Astrocyte of the cerebellum (primary cell): ENCODE measurements around the gene GRAMD1B.
"Not testable (repeated sequence)": the region's sequence is repeated elsewhere in the genome, so short reads cannot be mapped to it uniquely, and the experiment has no call there.

Experiments used
- DNase-seq: peaks from one replicate; pipeline ENCODE4 v3.0.0-alpha.2; 2011; ENCODE audit warnings: low read depth
- H3K4me3 ChIP-seq: 2 replicates; pipeline ENCODE4 v1.5.1; 2011; ENCODE audit warnings: mild to moderate bottlenecking, low read depth, low read length, moderate library complexity
- in situ Hi-C: cut with HindIII; loops from 2 replicates; pipeline ENCODE4 v1.10.0; 2017; ENCODE audit warnings: low sequenced_read_pairs
- TF ChIP-seq, protein P1 (sequence below): IDR thresholded peaks from 2 replicates; pipeline ENCODE4 v1.5.1; 2012; ENCODE audit warnings: low read length, low read depth, moderate library complexity, mild to moderate bottlenecking; ENCODE audit errors: missing control alignments

GRAMD1B gene

DNA sequence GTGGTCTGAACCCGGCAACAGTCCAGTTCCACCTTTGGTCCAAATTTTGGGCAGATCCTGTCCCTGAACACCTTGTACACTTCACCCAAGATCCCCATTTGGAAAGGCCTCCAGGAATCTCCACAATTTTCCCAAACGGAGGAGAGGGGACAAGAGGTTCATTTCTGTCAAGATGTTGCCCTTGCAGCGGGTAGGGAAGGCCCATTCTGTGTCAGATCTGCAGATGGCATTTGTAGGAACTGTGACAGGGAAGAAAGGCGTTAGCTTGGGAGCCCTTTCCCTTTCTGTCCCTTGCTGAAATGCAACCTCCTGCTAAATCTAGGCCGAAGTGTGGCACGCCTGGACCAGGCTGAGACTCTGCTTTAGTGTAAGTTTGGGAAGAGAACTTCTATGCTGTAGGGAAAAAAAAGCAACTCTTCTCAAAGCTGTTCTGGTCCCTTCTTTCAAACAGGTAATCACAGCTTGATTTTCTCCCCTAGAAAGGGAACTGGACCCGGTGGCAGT lies 138.3 kb downstream of the GRAMD1B start:
- DNase-seq, result no peak
- in situ Hi-C loops, result no loop called here
- no peak overlapping the region for H3K4me3 ChIP-seq
- TF ChIP-seq, protein P1, sequence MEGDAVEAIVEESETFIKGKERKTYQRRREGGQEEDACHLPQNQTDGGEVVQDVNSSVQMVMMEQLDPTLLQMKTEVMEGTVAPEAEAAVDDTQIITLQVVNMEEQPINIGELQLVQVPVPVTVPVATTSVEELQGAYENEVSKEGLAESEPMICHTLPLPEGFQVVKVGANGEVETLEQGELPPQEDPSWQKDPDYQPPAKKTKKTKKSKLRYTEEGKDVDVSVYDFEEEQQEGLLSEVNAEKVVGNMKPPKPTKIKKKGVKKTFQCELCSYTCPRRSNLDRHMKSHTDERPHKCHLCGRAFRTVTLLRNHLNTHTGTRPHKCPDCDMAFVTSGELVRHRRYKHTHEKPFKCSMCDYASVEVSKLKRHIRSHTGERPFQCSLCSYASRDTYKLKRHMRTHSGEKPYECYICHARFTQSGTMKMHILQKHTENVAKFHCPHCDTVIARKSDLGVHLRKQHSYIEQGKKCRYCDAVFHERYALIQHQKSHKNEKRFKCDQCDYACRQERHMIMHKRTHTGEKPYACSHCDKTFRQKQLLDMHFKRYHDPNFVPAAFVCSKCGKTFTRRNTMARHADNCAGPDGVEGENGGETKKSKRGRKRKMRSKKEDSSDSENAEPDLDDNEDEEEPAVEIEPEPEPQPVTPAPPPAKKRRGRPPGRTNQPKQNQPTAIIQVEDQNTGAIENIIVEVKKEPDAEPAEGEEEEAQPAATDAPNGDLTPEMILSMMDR, result no peak

DNA sequence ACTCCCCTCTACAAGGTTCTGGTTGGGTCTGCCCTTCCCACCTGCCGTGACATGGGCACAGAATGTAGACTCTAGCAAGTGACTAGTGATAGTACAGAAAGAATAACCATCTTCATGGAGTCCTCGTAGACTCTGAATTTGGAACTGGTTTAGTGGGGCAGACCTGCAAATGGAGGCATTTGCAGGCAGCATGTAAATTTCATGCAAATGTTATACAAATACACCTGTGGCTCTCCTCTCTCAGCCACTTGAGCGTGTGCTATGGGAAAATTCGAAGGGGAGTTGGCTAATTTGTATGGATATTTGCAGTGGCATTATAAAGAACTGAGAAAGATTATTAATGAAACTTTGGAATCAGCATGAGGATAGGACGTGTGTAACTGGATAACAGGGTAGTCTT lies 139.3 kb downstream of the GRAMD1B start:
- in situ Hi-C loops, result no loop called here
- no peak for DNase-seq
- TF ChIP-seq, protein P1, result no peak
- H3K4me3 ChIP-seq, result no peak overlapping the region

DNA sequence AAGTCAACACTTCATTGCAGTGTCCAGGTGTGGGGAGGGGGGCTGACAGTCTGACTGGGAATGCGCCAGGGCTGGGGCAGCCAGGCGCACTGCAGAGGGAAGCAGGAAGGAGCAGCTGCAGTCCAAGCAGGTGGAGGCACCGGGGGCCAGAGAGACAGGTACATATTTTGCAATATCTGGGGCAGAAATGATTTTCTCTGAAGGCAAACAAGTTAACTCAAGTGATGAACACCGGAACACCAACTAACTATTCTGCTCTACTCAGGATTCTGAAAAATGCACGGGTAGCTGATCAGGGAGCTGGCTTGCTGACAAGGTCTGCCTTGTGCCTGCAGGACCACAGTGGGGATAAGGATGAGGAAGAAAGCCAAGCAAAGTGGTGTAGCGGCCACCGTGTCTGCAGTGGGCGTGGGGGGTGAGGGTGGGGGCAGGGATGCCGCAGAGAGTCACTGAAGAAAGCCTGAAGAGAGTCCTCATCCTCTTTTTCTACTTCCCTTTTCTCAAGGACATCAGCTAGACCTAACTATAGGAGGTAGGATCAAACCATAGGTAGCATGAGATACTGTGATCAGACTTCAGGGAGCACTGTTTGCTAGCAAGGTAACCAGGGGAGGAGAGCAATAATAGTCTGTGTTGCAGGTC lies 141.0 kb downstream of the GRAMD1B start:
- TF ChIP-seq, protein P1, result no peak
- no peak overlapping the region for H3K4me3 ChIP-seq
- no peak for DNase-seq
- in situ Hi-C loops, result no loop called here

DNA sequence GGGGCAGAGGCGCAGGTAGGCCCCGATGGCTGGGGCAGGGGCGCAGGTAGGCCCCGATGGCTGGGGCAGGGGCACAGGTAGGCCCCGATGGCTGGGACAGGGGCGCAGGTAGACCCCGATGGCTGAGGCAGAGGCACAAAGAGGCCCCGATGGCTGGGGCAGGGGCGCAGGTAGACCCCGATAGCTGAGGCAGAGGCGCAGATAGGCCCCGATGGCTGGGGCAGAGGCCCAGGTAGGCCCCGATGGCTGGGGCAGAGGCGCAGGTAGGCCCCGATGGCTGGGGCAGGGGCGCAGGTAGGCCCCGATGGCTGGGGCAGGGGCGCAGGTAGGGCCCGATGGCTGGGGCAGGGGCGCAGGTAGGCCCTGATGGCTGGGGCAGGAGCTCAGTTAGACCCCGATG lies 142.7 kb downstream of the GRAMD1B start:
- DNase-seq, in situ Hi-C loops, H3K4me3 ChIP-seq: not testable (repeated sequence)

DNA sequence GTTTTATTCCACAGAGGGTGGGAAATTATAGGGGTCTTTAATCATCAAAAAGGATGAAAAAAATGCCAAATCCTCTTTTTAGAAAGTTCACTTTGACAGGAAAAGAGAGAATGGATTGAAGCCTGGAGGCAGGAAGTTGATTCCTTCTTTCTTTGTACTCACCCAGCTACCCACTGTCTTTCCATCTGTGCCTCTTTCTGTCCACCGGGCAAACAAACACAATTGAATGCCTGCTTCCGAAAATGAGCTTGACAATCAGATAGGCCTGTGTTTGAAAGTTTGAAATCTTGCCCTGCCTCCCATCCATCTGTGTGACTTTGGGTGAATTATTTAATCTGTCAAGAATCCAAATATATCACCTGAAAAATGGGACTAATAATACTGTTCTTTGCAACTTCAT lies 143.2 kb downstream of the GRAMD1B start:
- TF ChIP-seq, protein P1, result no peak
- H3K4me3 ChIP-seq, result no peak overlapping the region
- DNase-seq, result no peak
- in situ Hi-C loops, result no loop called here

DNA sequence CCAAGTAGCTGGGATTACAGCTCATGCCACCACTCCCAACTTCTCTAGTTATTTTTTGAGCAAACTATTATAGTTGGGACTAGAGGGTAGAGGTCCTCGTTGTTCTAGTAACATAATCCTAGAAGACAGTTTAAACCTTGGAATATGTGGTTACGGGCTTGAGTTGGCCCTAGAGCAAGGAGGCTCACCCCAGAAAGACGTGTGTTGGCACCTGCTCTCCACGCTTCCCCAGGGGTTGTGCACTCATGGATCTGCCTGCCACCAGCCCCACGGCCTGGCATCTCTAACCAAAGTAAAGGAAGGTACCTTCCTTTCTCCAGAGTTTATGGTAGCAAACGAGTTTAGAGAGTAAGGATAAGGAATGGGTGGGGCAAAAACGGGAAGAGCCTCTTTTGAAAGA lies 145.4 kb downstream of the GRAMD1B start:
- TF ChIP-seq, protein P1, result no peak
- DNase-seq, result no peak
- in situ Hi-C loops, result no loop called here
- H3K4me3 ChIP-seq, result no peak overlapping the region

DNA sequence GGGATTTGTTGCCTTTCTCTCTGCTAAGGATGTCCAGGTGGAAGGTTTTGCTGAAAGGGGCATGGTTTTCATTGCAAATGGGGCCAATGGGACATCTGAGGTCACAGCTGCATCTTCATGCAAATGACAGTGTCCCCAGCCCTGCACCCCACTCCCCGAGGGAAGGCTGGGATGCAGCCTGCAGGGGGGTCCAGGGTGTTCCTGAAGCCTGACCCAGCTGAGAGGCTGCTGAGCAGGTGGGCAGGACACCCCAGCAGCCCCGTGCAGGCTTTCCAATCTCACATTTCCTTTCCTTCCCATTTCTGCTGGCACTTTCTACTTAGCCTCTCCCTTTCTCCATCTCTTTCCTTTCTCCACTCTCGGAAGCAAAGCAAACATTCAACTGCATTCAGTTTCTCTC lies 146.0 kb downstream of the GRAMD1B start:
- in situ Hi-C loops, result no loop called here
- TF ChIP-seq, protein P1, result no peak
- DNase-seq, result no peak
- no peak overlapping the region for H3K4me3 ChIP-seq
